ENCODE data around the gene POM121. TPM values are rescaled to one million over a fixed set of nuclear protein-coding genes. Genes with fewer than 3 reads are reported as not detected.
"Not testable (repeated sequence)": the region's sequence is repeated elsewhere in the genome, so short reads cannot be mapped to it uniquely, and the experiment has no call there.

POM121 gene

DNA sequence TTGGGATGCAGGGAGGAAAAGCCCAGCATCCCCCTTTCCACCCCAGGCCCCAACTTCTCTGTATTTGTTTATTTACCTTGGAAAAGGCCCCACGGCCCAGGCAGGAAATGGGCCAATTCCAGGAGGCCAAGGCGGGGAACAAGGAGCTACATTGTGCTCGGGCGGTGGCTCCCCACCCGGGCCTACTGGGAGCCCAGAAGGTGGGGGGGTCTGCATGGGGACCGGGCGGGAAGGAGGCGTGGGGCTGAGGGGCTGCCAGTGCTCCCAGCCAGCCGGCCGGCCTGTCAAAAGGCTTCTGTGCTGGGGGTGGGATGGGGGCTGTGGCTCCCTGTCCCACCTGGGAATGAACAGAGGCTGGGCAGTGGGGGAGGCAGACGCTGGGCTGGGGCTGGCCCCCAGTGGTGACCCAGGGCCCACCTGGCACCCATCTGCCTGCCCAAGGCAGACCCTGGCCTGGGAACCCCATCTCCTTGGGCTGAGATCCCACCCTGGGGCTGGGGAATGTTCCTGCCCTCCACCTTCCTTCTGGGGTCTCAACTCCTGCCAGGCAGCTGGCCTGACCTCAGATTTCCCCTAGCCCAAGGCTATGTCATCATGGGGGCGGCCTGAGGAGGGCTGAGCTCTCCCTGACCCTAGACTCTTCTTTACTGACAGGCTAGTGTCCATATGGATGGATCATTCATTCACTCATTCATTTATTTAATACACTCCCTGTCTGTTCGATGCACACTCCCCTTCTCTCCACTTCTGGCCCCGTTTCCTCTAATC lies 65.4 kb downstream of the POM121 start:
- H3K79me2 ChIP-seq (ENCODE audit: control insufficient read depth, insufficient read depth, low read length); H3K4me3 ChIP-seq (ENCODE audit: low read length); H2BK15ac ChIP-seq (replicated peaks; ENCODE audit: low read depth); H3K18ac ChIP-seq (ENCODE audit: low read length); H2AK5ac ChIP-seq (ENCODE audit: low read length); H4K5ac ChIP-seq (ENCODE audit: low read length); H3K56ac ChIP-seq (ENCODE audit: low read length); H3K4me2 ChIP-seq (ENCODE audit: low read length); H3K79me1 ChIP-seq (ENCODE audit: low read length); H3K27me3 ChIP-seq (ENCODE audit: insufficient read depth, low read length, poor library complexity); H3K4ac ChIP-seq (ENCODE audit: low read depth, low read length); DNase-seq; H3K23ac ChIP-seq (ENCODE audit: low read length); H3K27ac ChIP-seq (ENCODE audit: low read depth, low read length); H2BK5ac ChIP-seq (ENCODE audit: low read length); H3K36me3 ChIP-seq (ENCODE audit: control insufficient read depth, insufficient read depth, low read length); H3K9ac ChIP-seq (ENCODE audit: low read length); H3K4me1 ChIP-seq (ENCODE audit: control insufficient read depth, low read depth, low read length); H2BK120ac ChIP-seq (ENCODE audit: low read depth, low read length); H4K8ac ChIP-seq (ENCODE audit: low read depth, low read length): not testable (repeated sequence)
- no CpG with 5 or more reads among the region's 14 CpGs for WGBS (ENCODE audit: extremely low coverage, insufficient coverage, low lambda C conversion rate)

DNA sequence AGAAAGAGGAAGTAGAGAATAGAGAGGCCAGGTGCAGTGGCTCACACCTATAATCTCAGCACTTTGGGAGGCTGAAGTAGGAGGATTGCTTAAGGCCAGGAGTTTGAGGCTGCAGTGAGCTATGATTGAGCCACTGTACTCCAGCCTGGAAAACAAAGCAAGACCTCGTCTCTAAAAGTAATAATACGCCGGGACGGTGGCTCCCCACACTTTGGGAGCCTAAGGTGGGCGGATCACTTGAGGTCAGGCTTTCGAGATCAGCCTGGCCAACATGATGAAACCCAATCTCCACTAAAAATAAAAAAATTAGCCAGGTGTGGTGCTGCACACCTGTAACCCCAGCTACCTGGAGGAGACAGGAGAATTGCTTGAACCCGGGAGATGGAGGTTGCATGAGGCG lies 70.6 kb downstream of the POM121 start:
- not testable (repeated sequence) for DNase-seq; H3K27me3 ChIP-seq (ENCODE audit: insufficient read depth, low read length, poor library complexity); H2BK5ac ChIP-seq (ENCODE audit: low read length); H2BK120ac ChIP-seq (ENCODE audit: low read depth, low read length); H3K27ac ChIP-seq (ENCODE audit: low read depth, low read length); H3K36me3 ChIP-seq (ENCODE audit: control insufficient read depth, insufficient read depth, low read length); H3K4ac ChIP-seq (ENCODE audit: low read depth, low read length); H3K79me2 ChIP-seq (ENCODE audit: control insufficient read depth, insufficient read depth, low read length); H2AK5ac ChIP-seq (ENCODE audit: low read length); H3K9ac ChIP-seq (ENCODE audit: low read length); H3K79me1 ChIP-seq (ENCODE audit: low read length); H3K4me3 ChIP-seq (ENCODE audit: low read length); H4K8ac ChIP-seq (ENCODE audit: low read depth, low read length); H4K5ac ChIP-seq (ENCODE audit: low read length); H3K4me2 ChIP-seq (ENCODE audit: low read length); H3K4me1 ChIP-seq (ENCODE audit: control insufficient read depth, low read depth, low read length); H3K56ac ChIP-seq (ENCODE audit: low read length); H2BK15ac ChIP-seq (replicated peaks; ENCODE audit: low read depth); H3K18ac ChIP-seq (ENCODE audit: low read length); H3K23ac ChIP-seq (ENCODE audit: low read length)
- WGBS (ENCODE audit: extremely low coverage, insufficient coverage, low lambda C conversion rate): no CpG with 5 or more reads among the region's 8 CpGs

- not testable (repeated sequence) for DNase-seq; H2BK120ac ChIP-seq (ENCODE audit: low read depth, low read length)
These were observed 72.6 kb downstream of the POM121 start for GRCh38 chr7:72997447-72997846.

GRCh38 chr7:72997887-72998468 lies 73.1 kb downstream of the POM121 start:
- H2BK15ac ChIP-seq (replicated peaks; ENCODE audit: low read depth); H3K36me3 ChIP-seq (ENCODE audit: control insufficient read depth, insufficient read depth, low read length); H3K79me2 ChIP-seq (ENCODE audit: control insufficient read depth, insufficient read depth, low read length); H3K27me3 ChIP-seq (ENCODE audit: insufficient read depth, low read length, poor library complexity); H2BK5ac ChIP-seq (ENCODE audit: low read length); H3K4me3 ChIP-seq (ENCODE audit: low read length); H3K4ac ChIP-seq (ENCODE audit: low read depth, low read length); DNase-seq; H3K4me1 ChIP-seq (ENCODE audit: control insufficient read depth, low read depth, low read length); H3K4me2 ChIP-seq (ENCODE audit: low read length); H3K18ac ChIP-seq (ENCODE audit: low read length); H2AK5ac ChIP-seq (ENCODE audit: low read length); H3K27ac ChIP-seq (ENCODE audit: low read depth, low read length); H3K23ac ChIP-seq (ENCODE audit: low read length); H3K9ac ChIP-seq (ENCODE audit: low read length); H4K5ac ChIP-seq (ENCODE audit: low read length); H2BK120ac ChIP-seq (ENCODE audit: low read depth, low read length); H3K79me1 ChIP-seq (ENCODE audit: low read length); H3K56ac ChIP-seq (ENCODE audit: low read length); H4K8ac ChIP-seq (ENCODE audit: low read depth, low read length): not testable (repeated sequence)
- no CpG with 5 or more reads among the region's 11 CpGs for WGBS (ENCODE audit: extremely low coverage, insufficient coverage, low lambda C conversion rate)

More at GRCh38 chr7:72997447-72997846, 72.6 kb downstream of the POM121 start:
- H3K23ac ChIP-seq (ENCODE audit: low read length); H3K18ac ChIP-seq (ENCODE audit: low read length); H3K4me1 ChIP-seq (ENCODE audit: control insufficient read depth, low read depth, low read length); H3K4me2 ChIP-seq (ENCODE audit: low read length); H3K27me3 ChIP-seq (ENCODE audit: insufficient read depth, low read length, poor library complexity); H3K9ac ChIP-seq (ENCODE audit: low read length); H2BK5ac ChIP-seq (ENCODE audit: low read length); H3K27ac ChIP-seq (ENCODE audit: low read depth, low read length); H3K4me3 ChIP-seq (ENCODE audit: low read length); H2BK15ac ChIP-seq (replicated peaks; ENCODE audit: low read depth); H3K56ac ChIP-seq (ENCODE audit: low read length); H3K79me2 ChIP-seq (ENCODE audit: control insufficient read depth, insufficient read depth, low read length); H3K4ac ChIP-seq (ENCODE audit: low read depth, low read length); H2AK5ac ChIP-seq (ENCODE audit: low read length); H4K5ac ChIP-seq (ENCODE audit: low read length); H3K36me3 ChIP-seq (ENCODE audit: control insufficient read depth, insufficient read depth, low read length); H4K8ac ChIP-seq (ENCODE audit: low read depth, low read length); H3K79me1 ChIP-seq (ENCODE audit: low read length): not testable (repeated sequence)
- WGBS (ENCODE audit: extremely low coverage, insufficient coverage, low lambda C conversion rate): no CpG with 5 or more reads among the region's 8 CpGs

Small RNAs within 50 kb of the gene (small RNA-seq; reads per million reads assigned to genes)
- gene RF00019 (ENCODE audit: insufficient read depth): not detected
